Adipocyte (in vitro differentiated cells): ENCODE data around the gene RNLS.
"Not testable (repeated sequence)": the region's sequence is repeated elsewhere in the genome, so short reads cannot be mapped to it uniquely, and the experiment has no call there.

Experiments used
- DNase-seq: peaks from one replicate; pipeline ENCODE4 v3.0.0-alpha.2; 2015; ENCODE audit warnings: low read depth
- H3K27me3 ChIP-seq: replicated peaks from 2 replicates; pipeline ENCODE4 v1.7.0; 2013; ENCODE audit warnings: mild to moderate bottlenecking, low read length, moderate library complexity; ENCODE audit not compliant: control insufficient read depth, insufficient read depth
- H3K36me3 ChIP-seq: 2 replicates; pipeline ENCODE4 v1.7.0; 2013; ENCODE audit warnings: low read length, mild to moderate bottlenecking, moderate library complexity; ENCODE audit not compliant: control insufficient read depth, insufficient read depth, severe bottlenecking
- H3K4me1 ChIP-seq: 2 replicates; pipeline ENCODE4 v1.7.0; 2013; ENCODE audit warnings: mild to moderate bottlenecking, low read length, moderate library complexity; ENCODE audit not compliant: control insufficient read depth, insufficient read depth
- H3K4me3 ChIP-seq: 2 replicates; pipeline ENCODE4 v1.7.0; 2013; ENCODE audit warnings: mild to moderate bottlenecking, low read length, moderate library complexity
- H3K9ac ChIP-seq: 2 replicates; pipeline ENCODE4 v1.7.0; 2013; ENCODE audit warnings: mild to moderate bottlenecking, low read length, moderate library complexity
- H3K9me3 ChIP-seq: 2 replicates; pipeline ENCODE4 v1.7.0; 2013; ENCODE audit warnings: mild to moderate bottlenecking, low read length, moderate library complexity; ENCODE audit not compliant: control insufficient read depth

The RNLS gene

DNA sequence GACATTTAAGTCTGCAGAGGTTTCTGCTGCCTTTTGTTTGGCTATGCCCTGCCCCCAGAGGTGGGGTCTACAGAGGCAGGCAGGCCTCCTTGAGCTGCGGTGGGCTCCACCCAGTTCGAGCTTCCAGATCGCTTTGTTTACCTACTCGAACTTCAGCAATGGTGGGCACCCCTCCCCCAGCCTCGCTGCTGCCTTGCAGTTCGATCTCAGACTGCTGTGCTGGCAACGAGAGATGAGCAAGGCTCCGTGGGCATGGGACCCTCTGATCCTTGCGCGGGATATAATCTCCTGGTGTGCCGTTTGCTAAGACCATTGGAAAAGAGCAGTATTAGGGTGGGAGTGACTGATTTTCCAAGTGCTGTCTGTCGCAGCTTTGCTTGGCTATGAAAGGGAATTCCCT lies 227.4 kb downstream of the RNLS start:
- H3K9me3 ChIP-seq, H3K36me3 ChIP-seq, DNase-seq, H3K4me1 ChIP-seq, H3K9ac ChIP-seq, H3K4me3 ChIP-seq, H3K27me3 ChIP-seq: not testable (repeated sequence)

GRCh38 chr10:88347597-88348304 lies 235.4 kb downstream of the RNLS start:
- Histone ChIP-seq H3K27me3 (no peaks in the 10 kb centered on the region), H3K9me3 (no peaks in the 10 kb centered on the region), H3K36me3 (no peaks in the 10 kb centered on the region), H3K4me1 (peaks cover 24% of the 10 kb centered on the region), H3K4me3 (no peak overlapping the region), H3K9ac (no peak overlapping the region)
- no peak for DNase-seq

- H3K36me3 ChIP-seq: no peaks in the 10 kb centered on the region
- no peak overlapping the region for H3K4me3 ChIP-seq
- H3K9ac ChIP-seq: no peak overlapping the region
- no peaks in the 10 kb centered on the region for H3K9me3 ChIP-seq
- H3K27me3 ChIP-seq: no peaks in the 10 kb centered on the region
- H3K4me1 ChIP-seq: peaks cover 24% of the 10 kb centered on the region
- DNase-seq: no peak
Measured at GRCh38 chr10:88347022-88347421, 236.1 kb downstream of the RNLS start.

- Histone ChIP-seq H3K4me1 (peaks cover 24% of the 10 kb centered on the region), H3K9me3 (no peaks in the 10 kb centered on the region), H3K36me3 (no peaks in the 10 kb centered on the region), H3K27me3 (no peaks in the 10 kb centered on the region), H3K4me3 (no peak overlapping the region), H3K9ac (no peak overlapping the region)
- DNase-seq: no peak
Measured at GRCh38 chr10:88346144-88346977, 236.8 kb downstream of the RNLS start.

DNA sequence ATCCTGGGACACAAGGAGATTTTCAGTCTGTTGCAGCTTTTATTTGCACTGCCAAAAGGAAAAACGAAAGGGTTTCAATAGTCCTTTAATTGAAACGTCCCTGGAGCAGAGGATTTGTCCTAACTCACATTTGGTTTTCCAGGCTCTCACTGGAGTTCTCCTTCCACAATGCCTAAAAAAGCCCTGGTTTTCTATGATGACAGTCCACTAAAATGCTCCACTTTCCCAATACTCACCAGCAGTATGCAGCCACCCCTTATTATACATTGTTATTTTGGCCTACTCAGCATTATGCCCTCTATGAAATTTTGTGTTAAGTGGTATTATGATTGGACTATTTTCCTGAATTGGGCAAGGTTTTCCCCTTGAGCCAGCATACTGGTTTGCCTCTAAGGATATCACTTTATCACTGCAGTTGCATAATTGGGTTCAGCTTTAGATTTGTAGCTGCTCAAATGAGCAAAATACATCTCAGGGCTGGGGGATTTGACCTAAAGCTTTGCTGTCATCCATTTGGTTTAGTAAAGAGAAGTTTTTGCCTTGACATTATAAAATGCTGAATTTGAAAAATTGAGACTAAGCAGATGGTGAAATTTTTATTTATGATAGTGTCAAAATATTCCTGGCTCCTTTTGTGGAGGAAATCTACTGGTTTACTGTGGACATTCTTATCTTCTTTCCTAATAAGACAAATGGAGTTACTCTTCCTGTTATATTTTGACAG lies 239.2 kb downstream of the RNLS start:
- Histone ChIP-seq H3K9me3 (no peaks in the 10 kb centered on the region), H3K27me3 (no peaks in the 10 kb centered on the region), H3K9ac (peak overlapping the region; percentile 70), H3K4me3 (peak overlapping the region; percentile 12), H3K36me3 (no peaks in the 10 kb centered on the region), H3K4me1 (peaks cover 24% of the 10 kb centered on the region)
- peak; percentile 47 for DNase-seq

DNA sequence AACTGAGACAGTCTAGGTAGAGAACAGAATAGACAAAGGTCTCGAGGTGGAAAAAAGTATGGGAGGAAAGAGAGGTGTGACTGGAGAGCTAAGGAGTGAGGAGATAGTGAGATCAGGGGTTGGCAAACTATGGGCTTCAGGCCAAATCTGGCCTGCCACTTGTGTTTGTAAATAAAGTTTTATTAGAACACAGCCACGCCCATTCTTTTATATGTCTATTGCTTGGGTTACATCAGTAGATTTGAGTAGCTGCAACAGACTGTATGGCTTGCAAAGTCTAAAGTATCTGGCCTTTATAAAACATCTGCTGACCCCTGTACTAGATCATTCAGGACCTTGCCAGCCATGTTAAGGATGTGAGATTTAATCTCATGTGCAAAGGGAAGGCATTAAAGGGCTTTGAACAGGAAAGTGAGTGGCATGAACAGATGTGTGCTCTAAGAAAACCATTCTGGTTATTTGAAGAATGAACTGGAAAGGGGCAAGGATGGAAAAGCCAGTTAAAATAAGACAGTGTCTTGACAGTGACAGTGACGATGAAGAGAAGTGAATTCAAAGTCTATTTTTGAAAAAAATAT lies 240.3 kb downstream of the RNLS start:
- Histone ChIP-seq H3K9ac (no peak overlapping the region), H3K4me3 (no peak overlapping the region), H3K36me3 (no peaks in the 10 kb centered on the region), H3K4me1 (peaks cover 24% of the 10 kb centered on the region), H3K27me3 (no peaks in the 10 kb centered on the region), H3K9me3 (no peaks in the 10 kb centered on the region)
- DNase-seq: no peak

DNA sequence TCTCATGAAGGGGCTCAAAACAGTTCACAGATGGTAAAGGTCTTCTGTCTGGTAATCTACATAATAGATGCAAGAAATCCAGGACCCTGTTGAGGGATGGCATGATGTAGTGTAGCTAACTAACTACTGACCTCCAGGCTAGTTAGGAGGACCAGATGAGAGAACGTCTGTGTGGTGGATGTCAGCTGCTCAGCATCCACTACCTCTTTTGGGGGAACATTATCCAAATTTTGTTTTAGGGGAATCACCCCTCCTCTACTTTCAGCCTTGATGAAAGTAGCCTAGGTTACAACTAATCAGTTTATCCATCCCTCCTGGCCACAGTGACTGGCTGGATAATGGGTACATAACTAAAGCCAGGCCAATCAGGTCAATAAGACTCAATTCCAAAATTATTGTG lies 246.0 kb downstream of the RNLS start:
- H3K36me3 ChIP-seq: no peaks in the 10 kb centered on the region
- DNase-seq: no peak
- no peaks in the 10 kb centered on the region for H3K9me3 ChIP-seq
- no peak overlapping the region for H3K4me3 ChIP-seq
- H3K9ac ChIP-seq: no peak overlapping the region
- H3K27me3 ChIP-seq: no peaks in the 10 kb centered on the region
- peaks cover 4% of the 10 kb centered on the region for H3K4me1 ChIP-seq

DNA sequence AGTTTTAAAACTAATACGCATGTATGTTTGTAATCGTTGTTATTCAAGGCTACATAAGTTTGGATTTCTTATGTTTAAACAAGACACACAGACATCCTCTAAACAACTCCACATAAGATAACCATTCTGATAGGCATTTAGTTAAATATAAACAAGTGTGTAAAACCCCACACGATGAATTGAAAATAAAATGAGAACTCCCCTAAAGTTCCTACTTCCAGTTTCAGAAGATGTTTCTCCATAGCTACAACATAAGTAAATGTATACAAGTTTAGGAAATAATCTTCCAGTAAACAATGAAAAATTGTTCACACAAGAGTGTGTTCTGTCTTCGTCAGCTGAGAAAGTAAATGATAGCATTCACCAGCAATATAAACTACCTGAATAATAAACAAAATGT lies 246.8 kb downstream of the RNLS start:
- no peak for DNase-seq
- no peaks in the 10 kb centered on the region for H3K27me3 ChIP-seq

GRCh38 chr10:88333248-88333630 lies 249.9 kb downstream of the RNLS start:
- Histone ChIP-seq H3K9ac (no peak overlapping the region), H3K36me3 (no peaks in the 10 kb centered on the region), H3K4me3 (no peak overlapping the region), H3K27me3 (no peaks in the 10 kb centered on the region), H3K4me1 (peaks cover 4% of the 10 kb centered on the region), H3K9me3 (no peaks in the 10 kb centered on the region)
- no peak for DNase-seq

More for the DNA sequence above, 246.8 kb downstream of the RNLS start:
- H3K4me1 ChIP-seq: peaks cover 4% of the 10 kb centered on the region
- no peak overlapping the region for H3K9ac ChIP-seq
- no peaks in the 10 kb centered on the region for H3K9me3 ChIP-seq
- no peaks in the 10 kb centered on the region for H3K36me3 ChIP-seq
- no peak overlapping the region for H3K4me3 ChIP-seq

- no peak overlapping the region for H3K9ac ChIP-seq
- no peak for DNase-seq
- no peaks in the 10 kb centered on the region for H3K36me3 ChIP-seq
- H3K27me3 ChIP-seq: no peaks in the 10 kb centered on the region
- H3K9me3 ChIP-seq: no peaks in the 10 kb centered on the region
- H3K4me1 ChIP-seq: peaks cover 4% of the 10 kb centered on the region
- H3K4me3 ChIP-seq: no peak overlapping the region
Measured at GRCh38 chr10:88332503-88333247, 250.4 kb downstream of the RNLS start.
